Type B pancreatic cell (in vitro differentiated cells): ENCODE data around the gene NFATC3. TPM values are rescaled to one million over a fixed set of nuclear protein-coding genes. Genes with fewer than 3 reads are reported as not detected.

Source experiments
- DNase-seq: peaks from one replicate; pipeline ENCODE4 v3.0.0; 2021; ENCODE audit warnings: mixed read lengths; ENCODE audit not compliant: unreplicated experiment; ENCODE audit errors: extremely low spot score
- H3K27ac Mint-ChIP-seq: 2 replicates; pipeline ENCODE4 v1.8.0; 2021; ENCODE audit warnings: mild to moderate bottlenecking, mixed read lengths
- H3K27me3 Mint-ChIP-seq: 2 replicates; pipeline ENCODE4 v1.8.0; 2021; ENCODE audit warnings: mixed read lengths
- H3K36me3 Mint-ChIP-seq: 2 replicates; pipeline ENCODE4 v1.8.0; 2021; ENCODE audit warnings: mixed read lengths
- H3K4me1 Mint-ChIP-seq: one replicate; pipeline ENCODE4 v1.8.0; 2021; ENCODE audit warnings: mixed read lengths; ENCODE audit not compliant: unreplicated experiment
- H3K4me3 Mint-ChIP-seq: 2 replicates; pipeline ENCODE4 v1.8.0; 2021; ENCODE audit warnings: mild to moderate bottlenecking, mixed read lengths
- H3K9me3 Mint-ChIP-seq: 2 replicates; pipeline ENCODE4 v1.8.0; 2021; ENCODE audit warnings: mixed read lengths
- CTCF ChIP-seq: fragments of 200-600 bp; sonication (generic); conservative IDR thresholded peaks from 2 replicates; pipeline ENCODE4 v1.5.0; 2021; ENCODE audit warnings: antibody characterized with exemption, mild to moderate bottlenecking
- total RNA-seq: library from RNA; stranded (reverse); gene quantifications from 2 replicates; pipeline ENCODE4 v1.2.1, GENCODE V29; 2021; ENCODE audit warnings: low replicate concordance

Gene NFATC3
- total RNA-seq, 1 donor from 2014 or later: 55.5 TPM

- peaks cover 34% of the 10 kb centered on the region for H3K27me3 Mint-ChIP-seq
- peaks cover 14% of the 10 kb centered on the region for H3K4me1 Mint-ChIP-seq
- H3K9me3 Mint-ChIP-seq: no peaks in the 10 kb centered on the region
- peak overlapping the region; percentile 93 for H3K4me3 Mint-ChIP-seq
- no peak for DNase-seq
- H3K27ac Mint-ChIP-seq: peak overlapping the region; percentile 98
- TF ChIP-seq CTCF: no peak
- peaks cover 11% of the 10 kb centered on the region for H3K36me3 Mint-ChIP-seq
Measured at GRCh38 chr16:68233835-68234187, 148.6 kb downstream of the NFATC3 start.

DNA sequence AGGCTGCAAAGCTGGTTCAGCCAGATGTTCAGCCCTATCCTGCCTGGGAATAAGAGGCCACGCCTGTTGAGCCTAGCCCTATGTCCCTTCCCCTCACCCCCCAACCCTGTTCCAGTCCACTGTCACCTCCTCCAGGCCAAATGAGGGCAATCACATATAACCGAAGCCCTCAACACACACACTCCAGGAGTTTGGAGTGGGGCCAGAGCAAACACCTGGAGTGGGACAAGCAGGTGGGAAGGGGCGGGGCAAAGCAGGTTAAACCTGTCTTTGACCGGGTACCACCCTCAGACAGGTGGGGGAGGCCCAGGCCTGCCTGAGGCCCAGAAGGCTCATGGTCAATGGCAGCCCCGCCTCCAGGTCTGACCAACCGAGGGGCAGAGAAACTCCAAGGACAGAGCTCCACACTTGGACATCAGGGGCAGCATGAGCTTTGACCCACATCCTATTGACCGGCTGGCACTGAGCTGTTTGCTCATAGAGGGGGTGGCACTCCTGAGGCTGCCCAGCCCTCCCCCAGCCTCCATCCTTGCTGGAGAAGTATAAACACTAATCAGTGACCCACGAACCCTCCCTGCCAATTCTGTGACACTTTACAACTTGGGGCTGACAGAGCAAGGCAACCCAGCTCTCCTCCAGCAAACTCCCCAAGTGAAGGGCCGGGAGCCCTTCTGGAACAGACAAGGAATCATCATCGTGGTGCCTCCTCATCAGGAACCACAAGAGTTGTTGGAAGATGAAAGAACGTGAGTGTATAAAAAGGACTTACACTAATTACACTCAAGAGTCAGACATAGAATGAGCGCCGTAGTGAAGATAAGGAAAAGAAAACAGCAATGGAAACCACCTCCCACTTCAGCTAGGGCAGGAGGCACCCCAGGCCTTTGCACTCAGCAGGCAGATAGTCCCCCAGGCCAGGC lies 149.3 kb downstream of the NFATC3 start:
- peak; percentile 78 for DNase-seq
- H3K27me3 Mint-ChIP-seq: peaks cover 34% of the 10 kb centered on the region
- no peak for TF ChIP-seq CTCF
- H3K9me3 Mint-ChIP-seq: no peaks in the 10 kb centered on the region
- H3K27ac Mint-ChIP-seq: peak overlapping the region; percentile 98
- H3K36me3 Mint-ChIP-seq: peaks cover 8% of the 10 kb centered on the region
- H3K4me1 Mint-ChIP-seq: peaks cover 10% of the 10 kb centered on the region
- H3K4me3 Mint-ChIP-seq: peak overlapping the region; percentile 93

DNA sequence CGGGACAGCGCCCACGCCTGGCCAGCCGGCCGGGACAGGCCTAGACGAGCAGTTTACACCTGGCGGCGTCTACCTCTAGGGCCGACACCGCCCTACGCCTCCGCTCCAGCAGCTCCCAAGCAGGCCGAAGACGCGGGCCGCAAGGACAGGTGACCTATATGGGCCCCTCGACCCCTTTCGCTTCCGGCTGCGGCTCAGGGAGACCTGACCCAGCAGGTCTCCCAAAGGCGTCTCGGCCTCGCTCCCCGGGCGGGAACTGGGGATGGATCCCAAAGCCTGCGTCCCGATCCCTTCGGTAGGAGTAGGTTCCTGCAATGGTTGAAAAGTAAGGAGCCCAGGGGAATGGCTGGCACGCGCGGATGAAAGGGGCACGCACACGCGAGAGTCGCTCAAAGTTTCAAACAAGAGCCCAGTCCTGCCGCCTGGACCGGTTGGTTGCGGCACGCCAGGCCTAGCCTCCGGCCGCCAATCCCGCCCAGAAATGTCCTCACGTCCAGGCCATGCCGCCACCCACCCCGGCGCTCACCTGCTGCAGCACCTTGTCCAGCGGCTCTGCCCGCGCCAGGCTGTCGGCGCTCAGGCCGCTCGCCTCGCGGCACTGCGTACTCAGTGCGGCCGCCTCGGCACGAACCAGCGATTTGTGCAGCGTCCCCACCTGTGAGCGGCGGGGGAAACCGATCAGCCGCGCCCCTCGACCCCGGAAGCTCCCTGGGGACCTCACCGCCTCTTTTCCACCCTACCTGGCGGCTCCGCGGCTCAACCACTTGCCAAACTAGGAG lies 150.1 kb downstream of the NFATC3 start:
- Mint-ChIP-seq H3K27me3 (peaks cover 34% of the 10 kb centered on the region), H3K4me3 (peak overlapping the region; percentile 93), H3K4me1 (peaks cover 9% of the 10 kb centered on the region), H3K9me3 (no peaks in the 10 kb centered on the region), H3K27ac (peak overlapping the region; percentile 98), H3K36me3 (peaks cover 8% of the 10 kb centered on the region)
- peak; percentile 70 for DNase-seq
- TF ChIP-seq CTCF: peak; percentile 17

GRCh38 chr16:68235887-68236136 lies 150.6 kb downstream of the NFATC3 start, which contains the start of gene ESRP2:
Gene ESRP2, minus strand, starts transcription at chr16:68236127. Its CDS starts 82 bp downstream, at chr16:68236045.
- Mint-ChIP-seq H3K4me1 (peaks cover 9% of the 10 kb centered on the region), H3K4me3 (peak within 1 kb of the TSS; percentile 95), H3K9me3 (no peaks in the 10 kb centered on the region), H3K36me3 (peaks cover 8% of the 10 kb centered on the region), H3K27ac (peak within 1 kb of the TSS; percentile 99), H3K27me3 (peaks cover 34% of the 10 kb centered on the region)
- no peak for DNase-seq
- no peak for TF ChIP-seq CTCF

DNA sequence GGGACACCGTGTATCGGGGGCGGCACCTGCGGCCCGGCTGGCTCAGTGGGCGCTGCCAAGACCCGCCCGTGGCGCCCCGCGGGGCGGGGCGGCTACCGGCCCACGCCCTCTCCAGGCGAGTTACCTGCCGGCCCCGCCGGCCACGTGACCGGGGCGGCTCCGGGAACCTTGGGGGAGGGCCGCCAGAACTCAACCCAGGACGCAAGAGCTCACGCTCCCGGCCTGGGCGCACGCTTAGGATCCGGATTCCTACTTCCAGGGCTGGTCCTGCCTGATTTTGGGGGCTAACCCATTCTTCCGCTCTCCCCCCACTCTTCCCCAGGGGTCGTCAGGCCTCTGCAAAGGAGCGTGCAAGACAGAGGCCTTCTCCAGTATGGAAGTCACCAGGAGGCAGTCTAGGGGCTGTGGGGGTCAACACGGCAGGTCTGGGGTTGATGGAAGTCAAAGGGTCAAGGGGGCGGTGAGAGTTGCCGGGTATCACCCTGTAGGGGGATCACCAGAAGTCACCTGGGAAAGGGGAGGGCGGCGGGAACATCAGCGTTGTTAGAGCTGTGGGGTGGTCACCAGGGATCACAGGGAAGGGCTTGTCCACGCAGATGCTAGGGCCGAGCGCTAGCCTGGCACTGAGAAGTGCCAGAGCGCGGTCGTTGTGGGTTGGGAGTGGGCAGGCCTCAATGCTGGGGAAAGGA lies 151.1 kb downstream of the NFATC3 start:
- H3K27ac Mint-ChIP-seq: peak overlapping the region; percentile 99
- peaks cover 8% of the 10 kb centered on the region for H3K36me3 Mint-ChIP-seq
- peaks cover 9% of the 10 kb centered on the region for H3K4me1 Mint-ChIP-seq
- H3K4me3 Mint-ChIP-seq: peak overlapping the region; percentile 95
- H3K27me3 Mint-ChIP-seq: peaks cover 34% of the 10 kb centered on the region
- TF ChIP-seq CTCF: no peak
- peak; percentile 83 for DNase-seq
- H3K9me3 Mint-ChIP-seq: no peaks in the 10 kb centered on the region
